HG02623 (cell line): Measurements from ENCODE around the gene PRPS1.
"Not testable (repeated sequence)": the region's sequence is repeated elsewhere in the genome, so short reads cannot be mapped to it uniquely, and the experiment has no call there.

Experiments
- ATAC-seq: cut with Tn5 transposase; IDR thresholded peaks from one replicate; pipeline ENCODE4 v1.9.1; 2021; ENCODE audit warnings: moderate library complexity; ENCODE audit not compliant: unreplicated experiment

The PRPS1 gene

GRCh38 chrX:107629540-107629909, 1.2 kb downstream of the PRPS1 start:
- no peak for ATAC-seq

GRCh38 chrX:107630031-107630689, 1.9 kb downstream of the PRPS1 start:
- ATAC-seq = no peak

DNA sequence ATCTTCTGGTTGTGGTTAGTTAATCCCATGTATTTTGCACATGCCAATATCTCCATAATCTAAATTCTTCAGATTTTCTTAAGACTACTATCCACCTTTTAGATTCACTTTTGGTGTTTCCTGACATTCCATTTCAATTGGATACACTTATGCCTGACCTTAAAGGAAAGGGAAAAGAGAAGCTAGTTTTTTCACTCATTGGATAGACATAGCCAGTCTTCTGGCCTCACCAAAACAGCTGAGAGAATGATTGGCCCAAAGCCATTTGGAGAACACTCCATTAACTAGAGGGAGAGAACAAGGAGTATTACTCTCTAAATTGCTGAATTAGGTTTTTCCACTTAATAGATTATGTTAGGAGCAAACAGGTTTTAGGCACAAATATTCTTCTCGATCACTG, 4.0 kb downstream of the PRPS1 start:
- no peak for ATAC-seq

DNA sequence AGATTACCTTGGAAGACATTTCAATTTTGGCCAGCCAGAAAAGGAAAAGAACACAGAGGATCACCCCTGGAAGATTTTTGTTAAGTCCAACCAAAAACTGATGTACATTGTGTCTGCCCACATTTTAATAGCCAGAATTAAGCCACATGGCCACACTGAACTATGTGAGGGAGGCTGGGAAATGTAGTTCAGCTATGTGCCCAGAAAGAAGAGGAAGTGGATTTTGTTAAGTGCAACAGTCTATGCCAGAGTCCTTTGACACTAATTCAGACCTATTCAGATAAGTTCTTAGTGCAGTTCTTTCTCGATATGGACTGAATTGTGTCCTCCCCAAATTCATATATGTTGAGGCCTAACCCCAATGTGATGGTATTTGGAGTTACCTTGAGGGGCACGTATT, 18.4 kb downstream of the PRPS1 start:
- no peak for ATAC-seq

DNA sequence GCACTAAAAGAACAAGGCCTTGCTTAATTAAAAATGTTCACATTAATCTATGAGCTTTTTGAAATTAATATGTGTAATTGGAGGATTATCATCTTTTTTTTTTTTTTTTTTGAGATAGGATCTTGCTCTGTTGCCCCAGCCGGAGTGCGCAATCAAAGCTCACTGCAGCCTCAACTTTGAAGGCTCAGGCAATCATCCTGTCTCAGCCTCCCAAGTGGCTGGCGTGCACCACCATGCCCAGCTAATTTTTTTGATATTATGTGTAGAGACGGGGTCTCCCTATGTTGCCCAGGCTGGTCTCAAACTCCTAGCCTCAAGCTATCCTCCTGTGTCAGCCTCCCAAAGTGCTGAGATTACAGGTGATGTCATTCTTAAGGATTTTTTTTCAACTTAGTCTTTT, 20.0 kb downstream of the PRPS1 start:
- ATAC-seq = no peak

GRCh38 chrX:107654566-107654871, 26.2 kb downstream of the PRPS1 start:
- ATAC-seq = no peak

DNA sequence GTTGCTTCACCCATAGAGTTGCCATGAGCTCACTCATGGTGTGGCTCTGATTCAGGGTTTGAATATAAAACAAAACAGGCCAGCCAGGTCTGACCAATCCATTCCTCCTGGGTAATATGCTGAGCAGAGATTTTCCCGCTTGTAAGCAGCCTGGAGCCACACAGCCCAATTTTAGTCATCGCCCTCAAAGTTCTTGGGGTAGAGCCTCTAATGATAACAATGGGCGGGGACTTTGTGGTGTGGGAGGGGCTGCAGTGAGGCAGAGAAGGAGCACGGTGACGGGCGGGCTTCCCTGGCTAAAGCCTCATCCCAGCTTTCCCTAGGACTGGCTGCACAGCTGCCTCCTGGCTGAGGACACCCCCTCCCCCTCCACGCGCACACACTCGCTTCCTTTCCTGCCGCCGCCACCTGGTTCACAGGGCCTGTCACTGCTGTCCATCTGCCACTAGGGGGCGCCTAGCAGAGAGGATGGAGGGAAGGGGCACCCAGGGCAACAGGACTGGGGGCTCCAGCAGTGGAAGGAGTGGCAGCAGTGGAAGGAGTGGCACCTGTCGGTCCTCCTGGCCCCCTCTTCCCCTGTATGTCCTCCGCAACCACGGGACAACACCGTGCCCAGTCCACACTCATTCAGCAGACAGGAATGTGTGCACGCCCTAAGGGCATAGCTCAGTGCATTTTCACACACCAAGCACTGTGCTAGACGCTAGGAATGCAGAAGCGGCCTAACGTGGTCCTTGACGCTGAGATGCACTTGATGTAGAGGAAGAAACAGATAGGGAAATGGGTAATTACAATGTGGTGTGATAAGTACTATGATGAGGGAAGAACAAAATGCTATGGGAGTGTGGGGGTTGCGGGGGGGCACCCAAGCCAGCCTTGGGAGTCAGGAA, 26.8 kb downstream of the PRPS1 start:
- peak; percentile 63 for ATAC-seq

DNA sequence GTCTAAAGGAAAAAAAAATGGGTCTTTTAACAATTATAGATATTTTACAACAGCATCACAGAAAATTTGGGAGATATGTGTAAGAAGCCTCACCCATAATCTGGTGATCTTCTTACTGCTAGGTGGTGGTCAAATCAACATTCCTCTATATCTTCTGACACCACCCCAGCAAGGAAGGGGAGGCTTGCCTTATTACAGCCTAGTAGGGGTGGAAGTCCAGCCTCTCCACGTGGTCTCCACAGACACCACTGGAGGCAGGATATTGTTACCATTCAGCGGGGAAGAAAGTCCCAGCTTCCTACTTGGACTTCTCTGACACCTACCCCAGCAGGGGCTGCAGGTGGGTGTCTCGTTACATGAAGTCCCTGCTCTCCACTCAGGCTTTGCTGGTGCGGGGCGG, 28.7 kb downstream of the PRPS1 start:
- no peak for ATAC-seq

- ATAC-seq = no peak
These were observed 30.4 kb downstream of the PRPS1 start for GRCh38 chrX:107658660-107659059.

DNA sequence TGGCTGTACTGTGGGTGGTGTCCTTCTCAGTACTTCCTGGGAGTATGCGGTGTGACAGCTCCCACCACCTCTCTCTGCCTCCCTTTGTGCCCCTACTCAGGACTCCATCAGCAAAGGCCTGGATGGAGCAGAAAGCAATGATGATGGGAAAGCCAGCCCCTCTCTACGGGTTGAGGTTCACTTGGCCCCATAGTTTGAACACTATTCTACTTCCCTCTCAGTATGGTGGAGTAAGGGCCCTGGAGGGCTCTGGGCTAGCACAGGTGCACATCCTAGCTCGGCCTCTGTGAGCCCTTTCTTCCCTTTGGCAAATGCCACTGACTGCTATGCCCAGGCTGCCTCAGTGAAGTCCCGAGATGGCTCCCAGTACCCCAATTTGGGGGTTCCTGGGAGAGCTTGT, 31.0 kb downstream of the PRPS1 start:
- no peak for ATAC-seq

DNA sequence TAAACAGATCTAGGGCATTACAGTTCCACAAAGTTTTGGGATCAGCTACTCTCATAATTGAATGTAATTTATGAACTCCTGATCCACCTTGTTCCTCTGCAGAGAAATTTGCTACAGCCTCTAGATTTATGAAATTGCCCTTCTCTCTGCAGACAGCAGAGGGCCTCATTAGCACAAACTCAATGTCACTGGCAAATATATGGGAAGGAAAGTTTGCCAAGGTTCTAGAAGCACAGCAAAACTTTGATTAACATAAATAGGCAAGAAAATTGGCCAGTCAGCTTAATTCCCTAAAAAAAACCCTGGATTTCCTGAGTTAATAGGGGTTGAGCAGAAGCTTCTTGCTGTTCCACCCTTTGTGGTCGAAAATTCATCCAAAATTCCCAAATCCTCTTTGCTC, 31.5 kb downstream of the PRPS1 start:
- no peak for ATAC-seq

DNA sequence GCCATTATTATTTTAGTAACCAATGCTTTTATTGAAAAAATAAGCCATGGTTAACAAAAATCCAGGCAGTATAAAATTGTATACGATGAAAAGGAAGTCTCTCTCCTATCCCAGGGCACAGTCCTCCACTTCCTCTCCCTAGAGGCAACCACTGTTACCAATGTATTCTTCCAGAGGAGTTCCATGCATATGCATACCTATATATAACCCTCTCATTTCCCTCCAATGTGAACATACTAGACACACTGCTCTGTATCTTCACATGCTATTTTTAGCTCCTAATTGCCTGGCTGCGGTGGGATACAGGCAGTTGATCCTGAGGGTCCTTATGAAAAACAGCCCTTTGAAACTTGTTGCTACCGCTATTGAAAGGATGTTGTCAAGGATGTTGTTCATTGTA, 33.8 kb downstream of the PRPS1 start:
- no peak for ATAC-seq

DNA sequence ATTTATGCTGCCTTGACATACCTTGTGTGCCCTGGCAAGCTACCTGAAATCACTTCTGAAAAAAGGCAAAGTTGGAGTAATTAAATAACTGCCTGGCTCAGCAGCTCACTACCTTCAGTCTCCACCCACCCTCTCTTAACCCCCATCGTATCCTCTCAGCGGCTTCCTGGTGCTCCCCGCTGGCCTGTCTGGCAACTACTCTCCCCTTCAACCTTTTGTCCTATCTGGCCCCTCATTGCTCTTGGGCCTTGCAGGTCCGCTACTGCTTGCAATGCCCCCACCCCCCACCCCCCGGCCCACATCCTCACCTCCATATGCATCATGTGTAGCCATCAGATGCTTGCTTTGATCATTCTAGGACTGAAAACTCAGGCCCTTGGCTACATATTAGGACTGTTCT, 34.5 kb downstream of the PRPS1 start:
- ATAC-seq = no peak

DNA sequence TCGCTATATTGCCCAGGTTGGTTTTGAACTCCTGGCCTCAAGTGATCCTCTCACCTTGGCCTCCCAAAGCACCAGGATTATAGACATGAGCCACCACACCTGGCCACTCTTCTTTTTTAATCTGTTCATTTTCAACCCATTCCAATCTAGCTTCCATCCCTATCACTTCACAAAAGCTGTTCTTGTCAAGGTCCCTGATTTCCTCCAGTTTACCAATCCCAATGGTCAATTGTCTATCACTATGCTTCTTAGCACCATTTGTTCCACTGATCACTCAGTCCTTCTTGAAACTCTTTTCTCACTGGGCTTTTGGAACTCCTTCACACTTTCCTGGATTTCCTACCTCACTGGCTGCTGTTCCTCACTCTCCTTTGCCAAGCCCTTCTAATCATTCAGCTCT, 38.6 kb downstream of the PRPS1 start:
- no peak for ATAC-seq

DNA sequence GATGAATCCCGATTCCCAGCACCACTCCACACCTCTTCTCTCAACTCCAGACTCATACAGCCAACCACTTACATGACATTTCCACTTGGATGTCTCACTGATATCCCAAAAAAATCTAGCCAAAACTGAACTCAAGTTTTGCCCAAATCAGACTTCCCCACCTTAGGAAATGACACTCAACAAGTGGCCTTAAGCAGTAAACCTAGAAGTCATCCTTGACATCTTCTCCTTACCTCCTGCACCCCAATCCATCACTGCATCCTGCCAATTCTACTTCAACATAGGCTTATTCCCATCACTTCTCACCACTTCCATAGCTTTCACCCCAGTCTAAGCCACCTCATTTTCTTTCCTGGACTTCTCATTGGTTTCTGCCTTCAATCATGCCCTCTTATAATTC, 39.1 kb downstream of the PRPS1 start:
- no peak for ATAC-seq

DNA sequence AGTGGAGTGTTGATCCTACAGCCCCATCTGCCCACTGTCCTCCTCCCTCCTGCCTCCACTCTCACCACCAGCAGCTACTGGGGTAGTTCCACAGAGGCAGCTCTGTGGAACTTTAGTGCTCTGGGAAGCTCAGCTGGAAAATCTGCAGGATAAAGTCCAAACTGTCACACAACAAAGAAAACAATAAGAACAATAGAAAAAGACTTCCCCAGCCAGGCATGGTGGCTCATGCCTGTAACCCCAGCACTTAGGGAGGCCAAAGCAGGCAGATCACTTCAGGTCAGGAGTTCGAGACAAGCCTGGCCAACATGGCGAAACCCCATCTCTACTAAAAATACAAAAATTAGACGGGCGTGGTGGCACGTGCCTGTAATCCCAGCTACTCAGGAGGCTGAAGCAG, 40.4 kb downstream of the PRPS1 start:
- ATAC-seq = not testable (repeated sequence)

- no peak for ATAC-seq
These were observed 41.0 kb downstream of the PRPS1 start for GRCh38 chrX:107669261-107669660.

DNA sequence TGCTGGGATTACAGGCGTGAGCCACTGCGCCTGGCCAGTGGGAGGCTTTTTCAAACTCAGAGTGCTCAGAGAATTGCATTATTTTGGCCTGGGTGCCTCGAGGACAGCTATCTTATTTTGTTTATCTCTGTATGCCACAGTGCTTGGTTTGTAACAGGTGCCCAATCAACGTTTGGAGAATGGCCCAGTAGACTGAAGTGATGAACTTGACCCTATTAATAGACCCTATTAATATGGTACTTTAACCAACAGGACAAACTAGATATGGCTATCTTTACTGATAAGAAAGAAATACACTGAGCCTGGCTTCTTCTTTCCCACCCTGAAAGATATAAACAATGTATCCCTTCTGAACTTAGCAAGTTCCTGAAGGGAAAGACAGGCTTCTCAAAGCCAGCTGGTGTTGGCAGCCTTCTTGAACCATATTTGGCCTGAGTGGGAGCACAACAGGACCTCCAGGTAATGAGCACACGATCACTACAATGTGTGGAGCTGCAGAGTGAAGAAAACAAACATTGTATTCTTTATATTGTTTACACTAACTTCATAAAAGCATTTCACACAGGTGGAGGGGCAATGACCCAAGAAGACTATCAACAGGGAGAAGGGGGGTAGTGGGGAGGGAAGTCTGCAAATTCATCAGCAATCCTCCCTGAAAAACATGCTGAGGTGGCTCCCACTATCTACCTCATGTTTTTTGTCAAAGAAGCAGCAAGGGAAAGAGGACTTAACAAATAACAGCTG, 41.7 kb downstream of the PRPS1 start:
- no peak for ATAC-seq

DNA sequence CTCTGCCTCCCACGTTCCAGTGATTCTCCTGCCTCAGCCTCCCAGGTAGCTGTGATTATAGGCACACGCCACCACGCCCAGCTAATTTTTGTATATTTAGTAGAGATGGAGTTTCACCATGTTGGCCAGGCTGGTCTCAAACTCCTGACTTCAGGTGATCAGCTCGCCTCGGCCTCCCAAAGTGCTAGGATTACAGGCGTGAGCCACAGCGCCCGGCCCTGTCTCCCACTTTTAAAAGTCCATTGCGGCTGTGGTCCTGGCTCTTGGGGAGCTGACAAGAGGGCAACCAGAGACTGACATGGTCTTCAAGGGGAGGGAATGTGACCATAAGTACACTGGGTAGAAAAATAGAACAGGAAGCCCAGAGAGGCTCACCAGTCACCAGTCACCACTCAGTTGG, 42.9 kb downstream of the PRPS1 start:
- not testable (repeated sequence) for ATAC-seq

- no peak for ATAC-seq
These were observed 44.7 kb downstream of the PRPS1 start for GRCh38 chrX:107672955-107673378.

DNA sequence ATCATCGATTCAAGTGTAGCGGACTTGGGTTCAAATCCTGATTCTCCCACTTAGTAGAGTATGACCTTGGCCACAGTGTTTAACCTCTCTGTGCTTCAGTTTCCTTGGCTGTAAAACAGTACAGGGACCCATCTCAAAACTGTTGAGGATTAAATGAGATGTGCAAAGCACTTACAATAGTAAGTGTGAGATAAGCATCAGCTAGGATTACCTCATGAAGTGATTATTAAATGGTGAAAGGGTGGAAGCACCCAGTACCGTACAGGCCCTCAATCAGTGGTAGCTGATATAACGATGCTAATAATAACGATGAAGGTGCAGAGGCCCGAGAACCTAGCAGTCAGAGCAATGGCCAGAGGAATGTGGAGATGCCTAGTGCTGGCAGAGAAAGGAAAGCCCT, 45.1 kb downstream of the PRPS1 start:
- ATAC-seq = no peak

DNA sequence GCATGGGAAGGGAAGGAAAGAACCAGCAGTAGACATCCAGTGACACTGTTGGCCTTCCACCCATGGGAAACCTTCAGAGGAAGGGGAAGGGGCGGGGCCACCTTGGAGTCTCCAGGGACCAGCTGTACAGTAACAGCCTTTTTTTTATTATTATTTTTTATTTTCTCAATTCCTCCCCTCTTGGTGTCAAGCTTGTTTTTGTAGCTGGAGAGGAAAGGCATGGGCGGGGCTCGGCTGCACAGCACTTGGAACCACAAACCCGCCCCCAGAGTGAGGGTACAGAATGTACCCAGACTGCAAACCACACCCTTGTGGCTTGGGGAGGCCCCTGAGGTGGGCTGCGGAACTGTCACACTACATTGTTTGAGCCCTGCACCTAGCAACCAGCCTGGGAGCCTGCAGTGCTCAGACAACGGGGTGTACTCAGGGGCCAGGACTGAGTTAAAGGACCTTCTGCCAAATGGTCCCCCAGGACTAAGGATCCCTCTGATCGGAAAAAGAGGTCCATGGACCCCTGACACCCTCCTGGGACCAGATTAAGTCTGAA, 45.7 kb downstream of the PRPS1 start:
- peak; percentile 84 for ATAC-seq
